OCI-M2 (cell line): ENCODE data around the gene FRRS1L.

Source experiments
- DNase-seq: peaks from one replicate; lab custom pipeline; 2025; ENCODE audit not compliant: unreplicated experiment; lab: John Stamatoyannopoulos, UW

The FRRS1L gene

GRCh38 chr9:109176963-109177362 lies 9.9 kb upstream of the FRRS1L start:
- DNase-seq: no peak

GRCh38 chr9:109176386-109176785 lies 9.3 kb upstream of the FRRS1L start:
- no peak for DNase-seq

GRCh38 chr9:109172935-109173334 lies 5.9 kb upstream of the FRRS1L start:
- DNase-seq: no peak

- no peak for DNase-seq
These were observed 4.9 kb upstream of the FRRS1L start for GRCh38 chr9:109171926-109172325.

- DNase-seq: no peak
These were observed 1.1 kb upstream of the FRRS1L start for GRCh38 chr9:109168170-109168569.

- DNase-seq: no peak
These were observed 667 bp upstream of the FRRS1L start for GRCh38 chr9:109167716-109168115.

GRCh38 chr9:109166171-109166770 lies 778 bp downstream of the FRRS1L start:
- no peak for DNase-seq

GRCh38 chr9:109164042-109164441 lies 3.0 kb downstream of the FRRS1L start:
- peak; percentile 25 for DNase-seq

- no peak for DNase-seq
These were observed 3.9 kb downstream of the FRRS1L start for GRCh38 chr9:109163194-109163593.

GRCh38 chr9:109162677-109163076 lies 4.4 kb downstream of the FRRS1L start:
- DNase-seq: no peak

- no peak for DNase-seq
These were observed 5.6 kb downstream of the FRRS1L start for GRCh38 chr9:109161471-109161870.

GRCh38 chr9:109159583-109159982 lies 7.5 kb downstream of the FRRS1L start:
- no peak for DNase-seq

GRCh38 chr9:109158651-109159050 lies 8.4 kb downstream of the FRRS1L start:
- DNase-seq: no peak

- DNase-seq: peak; percentile 17
These were observed 10.3 kb downstream of the FRRS1L start for GRCh38 chr9:109156708-109157107.

GRCh38 chr9:109150925-109151545 lies 16.0 kb downstream of the FRRS1L start:
- no peak for DNase-seq

- no peak for DNase-seq
These were observed 17.3 kb downstream of the FRRS1L start for GRCh38 chr9:109149722-109150121.

GRCh38 chr9:109149089-109149488 lies 18.0 kb downstream of the FRRS1L start:
- DNase-seq: no peak

GRCh38 chr9:109145051-109145450 lies 22.0 kb downstream of the FRRS1L start:
- no peak for DNase-seq

- peak; percentile 44 for DNase-seq
These were observed 23.0 kb downstream of the FRRS1L start for GRCh38 chr9:109143881-109144562.

- DNase-seq: no peak
These were observed 25.7 kb downstream of the FRRS1L start for GRCh38 chr9:109141375-109141774.

GRCh38 chr9:109139851-109140250 lies 27.2 kb downstream of the FRRS1L start:
- DNase-seq: no peak

- DNase-seq: no peak
These were observed 28.6 kb downstream of the FRRS1L start for GRCh38 chr9:109138421-109138820.
